Measurements from ENCODE around the gene NHLRC4. TPM values are rescaled to one million over a fixed set of nuclear protein-coding genes. Genes with fewer than 3 reads are reported as not detected.

Gene NHLRC4
- total and polyA plus RNA-seq, 4 donors, result 2.3 to 8.6 (median 5.7) TPM

GRCh38 chr16:580946-581498, 14.2 kb downstream of the NHLRC4 start:
- 97 to 98% methylated on average over 19 of the region's 19 CpGs for WGBS, 2 donors
- DNase-seq, result no peak

GRCh38 chr16:582218-582613, 15.4 kb downstream of the NHLRC4 start:
- no peak overlapping the region for H3K27ac ChIP-seq (ENCODE audit: low read depth in 1 of 2, low read length in 1 of 2)
- H3K9me3 ChIP-seq (ENCODE audit: control insufficient read depth in 4 of 4, insufficient read depth in 3 of 4, low read length in 3 of 4), result no peaks in the 10 kb centered on the region
- DNase-seq (no peak), ATAC-seq (ENCODE audit: insufficient read depth, low FRiP score) (no peak)
- H3K4me1 ChIP-seq (ENCODE audit: control insufficient read depth in 5 of 5, insufficient read depth in 5 of 5, low read length in 5 of 5), result peaks cover 0 to 11% (median 4%) of the 10 kb centered on the region in 5 donors
- peaks cover 0 to 19% (median 0%) of the 10 kb centered on the region in 4 donors for H3K36me3 ChIP-seq (ENCODE audit: control insufficient read depth in 4 of 4, insufficient read depth in 4 of 4, low read length in 4 of 4)
- 94 to 97% methylated on average over 16 to 18 of the region's 18 CpGs for WGBS, 2 donors
- H3K9ac ChIP-seq (ENCODE audit: insufficient read depth in 1 of 2, low read length in 2 of 2), result no peak overlapping the region
- no peak for TF ChIP-seq CTCF (IDR thresholded peaks at IDR 0.05; ENCODE audit: control extremely low read depth, extremely low read depth)
- H3K27me3 ChIP-seq (ENCODE audit: control insufficient read depth in 3 of 3, insufficient read depth in 3 of 3, low read length in 2 of 3), result no peaks in the 10 kb centered on the region
- H3K4me3 ChIP-seq, result no peak overlapping the region

More at GRCh38 chr16:580946-581498, 14.2 kb downstream of the NHLRC4 start:
- H3K36me3 ChIP-seq (ENCODE audit: control insufficient read depth in 4 of 4, insufficient read depth in 4 of 4, low read length in 4 of 4), result peaks cover 0 to 23% (median 0%) of the 10 kb centered on the region in 4 donors
- H3K27me3 ChIP-seq (ENCODE audit: control insufficient read depth in 3 of 3, insufficient read depth in 3 of 3, low read length in 2 of 3), result no peaks in the 10 kb centered on the region
- no peaks in the 10 kb centered on the region for H3K9me3 ChIP-seq (ENCODE audit: control insufficient read depth in 4 of 4, insufficient read depth in 3 of 4, low read length in 3 of 4)
- no peak for ATAC-seq (ENCODE audit: insufficient read depth, low FRiP score)
- TF ChIP-seq CTCF (IDR thresholded peaks at IDR 0.05; ENCODE audit: control extremely low read depth, extremely low read depth), result no peak
- no peak overlapping the region for H3K4me3 ChIP-seq
- H3K9ac ChIP-seq (ENCODE audit: insufficient read depth in 1 of 2, low read length in 2 of 2), result no peak overlapping the region
- peaks cover 0 to 4% (median 0%) of the 10 kb centered on the region in 5 donors for H3K4me1 ChIP-seq (ENCODE audit: control insufficient read depth in 5 of 5, insufficient read depth in 5 of 5, low read length in 5 of 5)
- no peak overlapping the region for H3K27ac ChIP-seq (ENCODE audit: low read depth in 1 of 2, low read length in 1 of 2)

- no peak for ATAC-seq (ENCODE audit: insufficient read depth, low FRiP score)
Observed at GRCh38 chr16:582614-583331, 16.0 kb downstream of the NHLRC4 start.

More at GRCh38 chr16:582614-583331, 16.0 kb downstream of the NHLRC4 start:
- no peak for DNase-seq
- peaks cover 0 to 15% (median 4%) of the 10 kb centered on the region in 5 donors for H3K4me1 ChIP-seq (ENCODE audit: control insufficient read depth in 5 of 5, insufficient read depth in 5 of 5, low read length in 5 of 5)
- peaks cover 0 to 19% (median 0%) of the 10 kb centered on the region in 4 donors for H3K36me3 ChIP-seq (ENCODE audit: control insufficient read depth in 4 of 4, insufficient read depth in 4 of 4, low read length in 4 of 4)
- no peak for TF ChIP-seq CTCF (IDR thresholded peaks at IDR 0.05; ENCODE audit: control extremely low read depth, extremely low read depth)
- H3K27ac ChIP-seq (ENCODE audit: low read depth in 1 of 2, low read length in 1 of 2), result no peak overlapping the region
- no peaks in the 10 kb centered on the region for H3K9me3 ChIP-seq (ENCODE audit: control insufficient read depth in 4 of 4, insufficient read depth in 3 of 4, low read length in 3 of 4)
- no peak overlapping the region for H3K4me3 ChIP-seq
- H3K9ac ChIP-seq (ENCODE audit: insufficient read depth in 1 of 2, low read length in 2 of 2), result no peak overlapping the region
- WGBS, 2 donors, result 93 to 96% methylated on average over 19 to 21 of the region's 21 CpGs
- H3K27me3 ChIP-seq (ENCODE audit: control insufficient read depth in 3 of 3, insufficient read depth in 3 of 3, low read length in 2 of 3), result no peaks in the 10 kb centered on the region

Measured in lung (tissue), 12 donors.